CD4-positive, alpha-beta T cell treated with Interleukin-17A for 4 hours (primary cell): ENCODE measurements around the gene HOXC10.

Source experiments
- DNase-seq: peaks from one replicate; pipeline ENCODE4 v3.0.0-alpha.2; 2020; ENCODE audit warnings: mixed read lengths

Gene HOXC10

DNA sequence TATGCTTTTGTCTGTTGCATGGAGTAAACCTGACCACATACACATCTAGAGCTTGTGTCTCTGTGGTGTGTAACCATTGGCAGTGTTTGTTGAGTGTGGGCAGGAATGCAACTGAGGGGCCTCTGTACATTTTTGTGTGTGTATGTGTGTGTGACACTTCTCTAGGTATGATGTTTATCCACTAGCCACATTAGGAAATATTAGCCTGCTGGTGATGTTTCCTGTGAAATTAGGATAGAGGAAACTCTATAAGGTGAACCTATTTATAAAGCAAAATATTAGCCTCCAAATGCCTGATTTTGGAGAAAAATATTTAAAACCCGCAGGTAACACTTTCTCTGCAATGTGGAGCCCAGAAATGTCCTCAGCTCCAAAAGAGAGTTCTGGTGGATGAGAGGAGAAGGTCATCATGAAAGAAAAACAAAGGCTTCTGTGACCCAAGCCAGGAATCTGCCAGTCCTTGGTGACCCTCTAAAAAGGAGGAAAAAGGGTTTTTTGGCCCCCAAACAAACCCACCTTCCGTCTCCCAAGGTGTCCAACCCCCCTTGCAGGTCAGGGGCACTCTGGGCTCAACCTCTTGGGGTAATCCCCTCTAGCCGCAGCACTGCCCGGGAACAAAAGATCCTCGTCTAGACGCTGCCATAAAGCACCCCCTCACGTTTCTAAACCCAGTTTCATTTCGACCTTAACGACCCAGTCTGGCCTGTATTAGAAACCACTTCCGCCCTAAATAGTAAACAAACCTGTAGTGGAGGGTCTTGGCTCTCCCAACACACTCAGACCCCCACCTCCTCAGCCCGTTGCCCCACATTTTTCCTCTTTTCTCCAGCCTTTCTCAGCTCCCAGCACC is 7.1 kb upstream of the HOXC10 start:
- no peak for DNase-seq

DNA sequence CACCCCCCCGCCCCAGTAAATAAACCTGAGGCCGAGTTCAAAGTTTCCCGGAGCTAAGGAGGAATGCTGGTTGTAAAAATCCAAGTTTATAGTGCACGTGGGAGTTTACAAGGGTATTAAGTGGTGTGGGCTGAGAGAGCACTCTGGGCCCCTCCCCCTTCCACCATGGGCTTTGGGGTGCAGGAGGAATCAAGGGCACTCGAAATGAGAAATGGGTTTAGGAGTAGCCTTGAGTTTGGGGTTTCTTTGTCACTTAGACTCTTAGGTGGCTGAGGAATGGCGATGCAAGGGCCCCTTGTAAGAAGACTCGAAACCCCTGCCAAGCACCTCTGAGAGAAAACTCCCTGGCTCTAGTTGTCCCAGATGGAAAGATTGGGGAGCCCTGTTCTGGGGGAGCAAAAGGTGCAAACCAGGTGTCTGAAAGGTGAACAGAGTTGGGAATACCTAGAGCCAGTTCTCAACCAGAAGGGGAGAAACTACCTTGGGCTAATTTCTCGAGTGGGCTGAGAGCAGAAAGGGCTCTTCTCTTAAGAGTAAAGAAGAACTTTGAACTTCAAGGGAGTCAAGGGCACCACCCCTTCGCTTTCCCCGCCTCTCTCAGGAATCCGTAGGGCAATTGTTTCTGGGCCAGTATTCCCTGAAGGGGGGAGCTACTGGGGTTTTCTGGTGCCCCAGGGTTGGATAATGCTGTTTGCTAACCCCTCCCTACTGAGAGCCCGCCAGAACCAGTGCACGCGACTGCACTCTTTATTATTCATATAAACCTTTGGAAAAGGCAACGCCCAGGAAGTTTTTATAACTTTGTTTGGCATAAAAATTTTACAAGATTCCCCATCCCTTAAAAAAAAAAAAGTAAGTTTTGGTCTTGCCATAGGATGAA is 6.2 kb upstream of the HOXC10 start:
- no peak for DNase-seq

DNA sequence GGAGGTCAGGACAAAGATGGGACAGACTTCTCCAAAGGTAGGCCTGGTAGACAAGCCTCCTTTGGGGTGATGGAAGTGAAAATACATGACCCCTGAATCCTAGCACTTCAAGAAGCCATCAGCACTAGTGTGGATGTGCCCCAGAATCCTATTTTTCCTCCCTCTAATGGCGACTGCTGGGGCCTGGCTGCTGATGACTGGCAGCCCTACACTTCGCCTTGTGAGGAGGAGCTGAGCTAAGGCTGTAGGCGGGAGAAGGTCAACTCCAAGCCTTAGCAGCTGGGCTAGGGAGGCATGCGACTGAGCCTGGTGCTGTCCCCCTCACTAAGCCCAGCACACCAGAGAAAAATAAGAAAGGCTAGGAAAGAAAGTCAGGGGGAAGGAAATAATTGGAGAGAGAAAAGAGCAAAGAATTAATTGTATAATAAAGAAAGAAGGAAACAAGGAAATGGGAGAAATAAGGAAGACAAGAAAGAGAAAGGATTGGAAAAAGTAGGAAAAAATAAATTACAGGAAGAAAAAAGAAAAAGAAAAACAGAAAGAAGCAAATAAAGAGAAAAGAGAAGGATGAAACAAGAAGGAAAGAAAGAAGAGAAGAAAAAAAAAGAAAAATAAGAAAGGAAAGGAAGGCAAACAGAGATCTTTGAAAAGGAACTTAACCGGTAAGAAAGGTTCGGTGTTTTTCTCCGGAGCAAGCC is 4.7 kb upstream of the HOXC10 start:
- no peak for DNase-seq

DNA sequence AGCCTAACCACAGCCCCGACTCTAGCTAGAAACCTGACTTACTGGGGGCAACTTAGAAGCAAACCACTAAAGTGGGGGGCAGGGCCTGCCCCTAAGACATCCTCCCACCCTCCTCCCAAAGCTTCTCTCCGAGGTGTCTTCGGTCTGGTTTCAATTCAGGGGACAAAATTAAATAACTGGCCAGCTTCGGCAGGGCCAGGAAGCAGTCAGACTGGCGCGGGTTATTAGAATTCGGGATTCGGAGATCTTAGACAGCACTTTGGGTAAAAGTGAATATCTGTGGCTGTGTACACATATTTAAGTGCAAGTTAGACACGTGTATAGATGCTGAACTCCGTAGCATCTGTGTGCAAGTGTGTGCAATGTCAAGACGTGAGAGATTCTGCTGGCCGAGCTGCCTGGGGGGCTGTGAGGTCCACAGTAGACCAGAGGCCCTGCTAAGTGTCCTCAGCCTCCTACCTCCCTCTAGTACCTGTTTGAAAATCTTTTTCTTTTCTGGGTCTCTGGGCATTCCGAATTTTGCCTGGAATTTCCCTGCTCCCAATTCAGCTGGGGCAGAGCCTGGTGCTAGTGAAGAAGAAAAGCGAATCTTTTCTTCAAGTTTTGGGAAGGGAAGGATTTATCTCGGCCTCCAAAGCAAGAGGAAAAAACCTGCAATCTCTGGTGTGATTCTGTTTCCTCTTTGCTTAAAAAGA is 4.0 kb upstream of the HOXC10 start:
- DNase-seq: no peak

DNA sequence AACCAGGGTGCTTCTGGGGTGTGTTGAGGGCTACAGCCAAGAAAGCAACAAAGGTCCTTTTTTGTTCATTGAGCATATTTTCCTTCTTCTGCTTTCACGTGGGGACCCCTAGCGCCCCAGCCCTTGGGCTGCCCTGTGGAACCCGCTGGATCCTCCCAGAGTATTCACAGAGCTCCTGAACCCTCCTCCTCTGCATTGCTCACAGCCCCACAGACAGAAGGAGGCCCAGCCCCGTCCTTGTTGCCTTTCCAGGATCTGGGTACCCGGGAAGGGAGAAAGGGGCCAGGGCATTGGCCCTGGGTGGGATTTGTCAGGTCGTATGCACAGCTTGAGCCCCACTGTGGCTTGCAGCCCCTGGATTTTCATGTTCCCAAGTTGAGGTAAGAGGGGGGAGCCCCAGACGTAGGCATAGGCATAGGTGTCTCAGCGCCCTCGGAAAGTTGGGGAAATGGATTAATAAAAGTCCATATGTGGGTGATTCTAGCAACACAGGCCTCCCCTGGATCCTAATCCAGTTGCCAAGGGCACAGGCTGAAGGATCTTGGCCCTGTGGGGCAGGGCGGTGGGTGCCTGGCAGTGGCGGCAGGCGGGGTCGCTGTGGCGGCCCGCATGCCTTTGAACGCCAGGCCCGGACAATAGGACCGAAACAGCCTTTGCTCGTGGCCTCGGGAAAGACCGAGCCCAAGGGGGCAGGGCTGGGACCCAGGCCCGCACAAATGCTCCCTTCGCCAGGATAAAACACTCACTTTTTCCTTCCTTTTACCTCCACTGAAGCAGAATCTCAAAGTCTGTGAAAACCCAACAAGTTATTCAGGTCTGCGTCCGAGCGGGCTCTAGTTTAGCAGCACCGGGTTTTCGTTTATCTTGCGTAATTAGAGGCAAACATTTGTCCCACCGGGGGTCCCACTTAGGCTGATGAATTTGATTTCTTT is 3.0 kb upstream of the HOXC10 start:
- DNase-seq: no peak

DNA sequence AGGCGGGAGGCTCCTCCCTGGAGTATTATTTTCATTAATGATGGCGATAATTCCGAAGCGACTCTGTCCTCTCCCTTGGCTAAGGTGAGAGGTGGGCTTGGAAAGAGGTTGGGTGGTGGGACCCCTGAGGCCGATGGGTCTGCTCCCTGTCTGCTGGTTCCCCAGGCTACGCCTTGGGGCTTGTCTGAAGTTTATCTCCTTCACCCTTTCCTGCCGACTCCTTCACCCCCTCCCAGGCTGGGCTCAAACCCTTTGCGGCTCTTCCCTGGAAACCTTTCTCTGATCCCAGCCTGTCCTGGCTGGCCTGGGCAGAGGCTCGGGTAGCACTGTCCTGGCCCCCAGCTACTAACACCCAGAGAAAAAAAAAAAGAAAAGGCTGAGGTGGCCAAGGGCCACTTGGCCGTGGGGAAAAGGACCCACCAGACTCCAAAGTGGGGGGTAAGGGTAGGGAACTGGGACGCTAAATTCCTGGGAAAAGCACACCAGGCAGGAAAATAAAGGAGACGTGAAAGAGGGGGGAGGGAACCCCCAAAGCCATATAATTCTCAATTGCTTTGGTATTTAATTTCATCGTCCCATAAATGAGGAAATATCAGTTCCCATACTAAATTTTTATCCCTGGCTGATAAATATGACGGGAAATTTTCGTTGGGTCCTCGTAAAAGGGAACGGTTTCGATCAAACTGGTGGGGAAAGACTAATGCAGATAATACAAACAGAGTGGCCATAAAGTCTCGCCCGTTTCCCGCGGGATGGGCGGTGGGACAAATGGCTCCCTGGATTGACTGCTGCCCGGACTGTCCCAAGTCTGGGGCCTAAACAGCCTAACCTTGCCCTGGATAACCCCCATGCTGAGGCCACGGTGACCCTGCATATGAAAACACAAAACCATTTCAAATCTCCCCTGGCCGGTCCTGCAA is 2.0 kb upstream of the HOXC10 start:
- no peak for DNase-seq

DNA sequence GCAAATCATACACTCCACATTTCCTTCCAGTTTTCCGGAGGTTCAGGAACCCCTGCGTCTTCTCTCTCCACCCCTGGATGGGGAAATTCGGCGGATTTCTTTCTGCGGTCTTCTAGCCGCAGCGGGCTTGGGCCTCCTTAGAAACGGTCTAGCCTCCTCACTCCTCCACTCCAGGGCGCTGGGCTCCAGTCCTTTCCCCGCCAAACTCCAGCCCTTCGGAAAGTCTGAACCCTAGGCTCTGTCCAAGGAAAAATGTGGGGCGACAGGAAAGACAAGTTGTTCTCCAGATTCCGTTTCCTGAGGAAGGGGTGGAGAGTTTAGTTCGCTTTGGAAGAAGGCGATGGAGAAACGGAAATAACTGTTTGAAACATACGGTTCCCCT is 1.4 kb upstream of the HOXC10 start:
- no peak for DNase-seq

DNA sequence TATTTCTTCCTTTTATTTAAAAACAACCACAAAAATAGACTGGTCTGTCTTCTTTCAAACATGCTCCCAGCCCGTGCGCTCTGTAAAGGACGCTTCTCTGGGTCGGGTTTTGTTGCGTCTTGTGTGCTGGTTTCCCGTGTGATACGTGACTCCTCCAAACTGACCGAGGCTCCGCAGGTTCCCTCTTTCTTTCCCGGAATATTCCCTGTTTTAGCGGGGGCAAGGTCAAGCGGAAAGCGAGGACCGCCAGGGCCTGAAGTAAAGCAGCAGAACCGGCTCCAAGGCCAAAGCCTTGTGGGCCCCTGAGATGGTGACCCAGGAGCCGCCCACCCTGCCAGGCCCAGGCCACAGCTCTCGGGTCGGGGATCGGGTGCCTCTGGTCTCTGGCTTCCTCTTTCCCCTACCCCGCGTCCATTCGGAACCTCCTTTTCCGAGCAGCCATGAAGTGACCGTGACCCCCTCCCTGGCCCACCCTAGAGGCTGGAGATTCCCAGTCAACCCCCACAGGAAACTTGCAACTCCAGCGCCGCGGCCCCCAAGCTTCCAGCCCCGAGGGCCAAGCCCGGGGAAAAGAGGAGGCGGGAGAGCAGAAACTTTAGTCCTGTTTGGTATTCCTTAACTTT is 885 bp upstream of the HOXC10 start:
- DNase-seq: no peak

DNA sequence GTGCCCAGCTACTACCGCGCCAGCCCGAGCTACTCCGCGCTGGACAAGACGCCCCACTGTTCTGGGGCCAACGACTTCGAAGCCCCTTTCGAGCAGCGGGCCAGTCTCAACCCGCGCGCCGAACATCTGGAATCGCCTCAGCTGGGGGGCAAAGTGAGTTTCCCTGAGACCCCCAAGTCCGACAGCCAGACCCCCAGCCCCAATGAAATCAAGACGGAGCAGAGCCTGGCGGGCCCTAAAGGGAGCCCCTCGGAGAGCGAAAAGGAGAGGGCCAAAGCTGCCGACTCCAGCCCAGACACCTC is 697 bp downstream of the HOXC10 start:
- no peak for DNase-seq

DNA sequence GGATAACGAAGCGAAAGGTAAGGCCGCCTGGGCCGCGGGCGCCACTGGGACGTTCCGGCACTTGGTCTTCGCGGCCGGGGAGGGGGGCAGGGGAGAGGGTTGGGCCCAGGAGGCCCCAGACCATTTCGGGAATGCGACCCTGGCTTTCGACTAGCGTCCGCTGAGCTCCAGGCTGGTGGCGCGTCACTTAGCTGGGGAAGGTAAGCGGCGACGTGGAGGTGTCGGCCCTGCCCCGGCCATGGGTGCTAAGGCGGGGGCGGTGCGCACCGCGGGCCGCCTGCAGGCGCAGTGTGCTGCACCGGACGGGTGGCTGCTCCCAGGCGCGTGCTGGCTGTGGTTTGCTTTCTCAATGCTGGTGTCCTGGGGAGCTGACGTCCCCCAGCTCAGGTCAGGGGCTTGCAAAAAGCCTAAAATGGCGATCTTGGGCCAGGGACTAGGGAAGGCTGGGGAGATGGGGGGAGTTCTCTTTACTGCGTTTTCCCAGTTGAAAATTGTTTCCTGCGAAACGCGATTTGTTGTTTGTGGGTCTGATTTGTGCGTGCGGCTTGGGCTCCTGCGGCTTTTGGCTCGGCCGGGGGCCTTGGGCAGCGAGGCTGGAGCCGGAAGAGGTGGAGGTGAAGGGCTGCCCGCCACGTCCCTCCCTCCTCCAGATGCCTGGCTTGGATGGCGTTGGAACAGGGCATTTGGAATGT is 1.2 kb downstream of the HOXC10 start:
- peak; percentile 22 for DNase-seq

DNA sequence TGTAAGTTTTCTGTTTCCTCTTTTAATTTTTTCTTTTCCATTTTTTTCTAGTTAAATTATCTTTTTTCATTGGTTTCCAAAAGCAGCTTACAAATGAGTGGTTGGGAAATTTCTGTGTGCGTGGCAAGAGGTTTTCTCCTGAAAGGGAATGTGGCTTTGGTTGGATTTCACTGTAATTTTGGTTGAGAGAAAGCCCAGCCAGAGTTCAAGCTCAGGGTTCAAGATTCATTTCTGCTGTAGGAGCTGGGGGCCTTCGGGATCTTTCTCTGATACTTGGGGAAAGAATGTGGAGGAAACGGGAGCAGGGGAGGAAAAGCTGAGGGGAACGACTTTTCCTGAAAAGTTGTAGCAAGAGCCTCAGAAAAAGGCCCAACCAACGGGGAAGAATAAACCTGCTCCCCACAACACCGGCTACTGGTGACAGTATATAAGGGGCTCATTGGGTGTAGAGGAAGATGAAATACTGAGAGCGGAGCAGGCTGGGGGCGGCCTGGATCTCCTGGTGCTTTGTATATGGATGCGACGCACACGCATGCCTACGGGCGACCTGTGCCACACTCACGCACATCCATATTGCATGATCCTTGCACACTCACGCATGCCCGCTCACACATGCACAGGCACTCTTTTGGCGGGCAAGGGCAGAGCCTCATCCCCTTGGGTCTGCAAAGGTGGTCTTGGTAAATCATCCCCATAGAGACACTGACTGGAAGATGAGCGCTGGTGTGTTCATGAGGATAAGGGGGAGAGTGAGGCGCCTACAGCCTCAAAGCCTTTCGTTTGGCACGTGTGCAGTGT is 1.9 kb downstream of the HOXC10 start:
- no peak for DNase-seq

DNA sequence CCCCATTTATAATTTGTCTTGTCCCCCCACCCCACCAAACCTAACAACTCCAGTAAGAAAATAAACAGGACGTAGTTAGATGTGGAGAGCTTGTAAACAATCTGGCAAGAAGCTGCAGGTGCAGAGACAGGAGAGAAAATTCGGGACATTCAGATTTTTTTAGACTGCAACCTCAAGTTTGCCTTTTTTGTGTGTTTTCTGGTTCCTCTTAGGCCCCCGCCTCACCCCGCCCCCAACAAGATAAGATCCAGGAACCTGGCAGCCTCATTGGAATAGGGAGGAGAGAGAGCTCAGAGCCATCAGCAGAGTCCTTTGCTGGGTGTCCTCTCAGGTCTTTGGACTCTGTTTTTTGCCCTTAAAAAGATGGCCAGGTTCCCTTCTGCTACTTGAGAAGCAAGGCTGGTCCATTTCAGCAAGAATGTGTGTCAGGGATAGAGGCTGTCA is 2.9 kb downstream of the HOXC10 start:
- no peak for DNase-seq

DNA sequence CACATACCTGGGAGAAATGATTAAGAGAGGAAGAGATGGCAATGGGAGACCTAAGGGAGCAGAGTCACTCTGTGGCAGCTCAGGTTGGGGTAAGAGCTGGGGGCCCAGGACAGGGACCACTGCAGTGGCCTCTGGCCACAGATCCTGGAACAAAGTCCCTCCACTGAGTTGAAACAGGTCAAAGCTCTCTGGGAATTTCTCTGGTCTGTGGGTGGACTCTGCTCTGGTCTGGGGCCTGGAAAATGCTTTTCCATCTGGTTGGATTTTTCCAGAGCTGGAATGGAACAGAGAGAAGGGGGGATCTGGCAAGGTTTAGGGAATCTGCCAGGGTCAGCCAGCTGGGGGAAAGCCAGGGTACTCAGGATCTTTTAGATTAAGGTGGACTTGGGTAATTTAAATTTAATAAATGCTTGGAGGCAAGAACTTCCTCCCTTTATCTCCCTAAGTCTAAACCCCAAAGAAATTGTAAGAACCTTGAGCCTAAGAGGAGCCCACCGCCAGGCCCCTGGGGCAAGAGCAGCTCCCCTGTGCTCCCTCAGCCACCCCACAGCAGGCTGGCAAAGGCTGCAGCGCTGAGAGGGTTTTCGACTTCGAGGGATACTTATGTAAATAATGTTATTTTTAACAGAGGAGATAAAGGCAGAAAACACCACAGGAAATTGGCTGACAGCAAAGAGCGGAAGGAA is 3.7 kb downstream of the HOXC10 start:
- no peak for DNase-seq

DNA sequence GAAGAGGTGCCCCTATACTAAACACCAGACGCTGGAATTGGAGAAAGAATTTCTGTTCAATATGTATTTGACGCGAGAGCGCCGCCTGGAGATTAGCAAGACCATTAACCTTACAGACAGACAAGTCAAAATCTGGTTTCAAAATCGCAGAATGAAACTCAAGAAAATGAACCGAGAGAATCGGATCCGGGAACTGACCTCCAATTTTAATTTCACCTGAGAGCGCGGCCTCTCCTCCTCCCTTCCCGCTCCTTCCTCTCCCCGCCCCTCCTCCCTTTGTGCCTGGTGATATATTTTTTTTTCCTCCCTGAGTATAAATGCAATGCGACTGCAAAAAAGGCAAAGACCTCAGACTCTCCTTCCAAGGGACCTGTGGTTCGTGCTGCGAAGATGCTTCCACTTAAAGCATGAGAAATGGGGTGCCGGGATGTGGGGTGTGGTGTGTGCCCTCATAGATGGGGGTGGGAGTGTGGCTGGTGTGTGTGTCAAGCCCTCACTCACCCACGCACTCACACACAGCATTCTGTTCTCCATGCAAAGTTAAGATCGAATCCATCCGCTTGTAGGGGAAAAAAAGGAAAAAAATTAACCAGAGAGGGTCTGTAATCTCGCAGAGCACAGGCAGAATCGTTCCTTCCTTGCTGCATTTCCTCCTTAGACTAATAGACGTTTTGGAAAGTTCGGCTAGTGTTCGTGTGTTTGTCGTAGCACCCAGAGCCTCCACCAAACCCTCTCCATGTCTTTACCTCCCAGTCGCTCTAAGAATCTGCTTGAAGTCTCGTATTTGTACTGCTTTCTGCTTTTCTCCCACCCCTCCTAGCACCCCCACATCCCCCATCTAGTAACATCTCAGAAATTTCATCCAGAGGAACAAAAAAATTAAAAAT is 4.5 kb downstream of the HOXC10 start:
- DNase-seq: peak; percentile 36

DNA sequence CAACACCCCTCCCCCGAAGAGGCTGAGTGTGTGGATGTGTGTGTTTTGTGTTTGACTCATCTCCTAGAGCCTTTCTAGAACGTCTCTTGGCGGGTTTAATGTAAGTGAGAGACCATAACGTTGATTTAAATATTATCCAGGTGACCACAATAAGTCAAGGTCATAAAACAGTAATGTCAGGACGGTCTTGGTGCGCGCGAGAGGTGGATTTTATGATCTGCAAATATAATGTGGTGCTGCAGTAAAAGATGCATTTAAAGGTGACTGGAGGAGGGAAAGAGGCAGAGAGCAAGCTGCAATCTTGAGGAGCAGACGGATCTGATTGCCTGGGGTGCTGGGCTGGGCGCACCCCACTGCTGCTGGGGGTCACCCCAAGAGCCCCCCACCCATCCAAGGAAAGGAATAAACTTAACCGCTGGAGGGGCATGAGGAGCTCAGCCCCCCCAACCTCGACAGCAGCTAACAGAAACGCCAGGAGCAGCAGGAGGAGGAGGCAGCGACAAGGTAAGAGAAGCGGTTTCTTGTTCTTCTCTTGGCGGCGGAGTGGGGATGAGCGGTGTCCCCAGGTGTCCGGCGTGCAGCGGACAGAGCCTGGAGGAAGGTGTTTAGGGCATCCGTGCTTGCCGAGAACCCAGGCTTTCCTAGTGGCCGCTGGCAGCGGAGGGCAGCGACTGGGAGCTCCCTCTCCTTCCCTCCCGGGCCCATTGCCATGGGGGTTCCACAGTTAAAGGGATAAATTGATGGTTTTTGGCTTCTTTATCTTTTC is 5.5 kb downstream of the HOXC10 start:
- no peak for DNase-seq

DNA sequence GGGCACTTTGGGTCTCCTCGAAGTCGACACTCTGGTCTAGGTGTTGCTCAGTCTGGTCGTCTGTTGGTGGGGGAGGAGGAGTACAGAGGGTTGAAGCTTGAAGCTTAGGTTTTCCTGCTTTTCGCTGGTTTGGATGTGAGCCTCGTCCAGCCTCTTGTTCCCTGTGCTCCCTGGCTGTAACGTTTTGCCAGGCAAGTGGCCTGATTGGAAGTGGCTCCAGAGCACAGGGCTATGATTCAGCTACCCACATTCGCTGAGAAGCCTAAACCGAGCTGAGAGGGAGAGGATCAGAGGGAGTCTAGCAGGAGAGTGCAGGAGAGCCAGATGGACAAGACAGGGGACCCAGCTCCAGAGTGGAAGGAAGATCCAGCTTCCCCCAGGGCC is 6.1 kb downstream of the HOXC10 start:
- no peak for DNase-seq
